Measurements from ENCODE around the gene ZNF782.

GRCh38 chr9:96892131-96892530 is 37.8 kb upstream of the ZNF782 start:
- TF ChIP-seq YY1 (IDR thresholded peaks at IDR 0.05; ENCODE audit: insufficient read depth, insufficient read length) (no peak), ZNF274 (IDR thresholded peaks at IDR 0.05; ENCODE audit: low read depth, low read length) (no peak)
